ENCODE data around the gene OSBPL7. TPM values are rescaled to one million over a fixed set of nuclear protein-coding genes. Genes with fewer than 3 reads are reported as not detected.

OSBPL7 gene
- total RNA-seq, 1 experiment from 2014 or later: 20.5 TPM

GRCh38 chr17:47871048-47871447 is 49.5 kb upstream of the OSBPL7 start:
- H3K9me3 ChIP-seq (ENCODE audit: control insufficient read depth in 1 of 2, insufficient read depth in 1 of 2, low read depth in 1 of 2, low read length in 2 of 2): no peaks in the 10 kb centered on the region
- ChIA-PET RAD21 (ENCODE audit: low non-redundant PET in 1 of 2, low total read pairs in 2 of 2, uncharacterized antibody in 2 of 2, unreplicated experiment in 2 of 2) (no interaction called here), POLR2A (no interaction called here)

More at GRCh38 chr17:47871048-47871447, 49.5 kb upstream of the OSBPL7 start:
- no peak overlapping the region for H3K27ac ChIP-seq (ENCODE audit: low read depth, low read length)
- DNase-seq (ENCODE audit: low read depth, low spot score) (no peak), ATAC-seq (no peak)
- no peak overlapping the region for H3K4me3 ChIP-seq (replicated peaks in 1 of 2; ENCODE audit: low read depth in 1 of 2, low read length in 2 of 2)
- no peak overlapping the region for H3K9ac ChIP-seq (ENCODE audit: low read length)
- no peaks in the 10 kb centered on the region for H3K79me2 ChIP-seq (ENCODE audit: insufficient read depth, low read length)
- H3K9me2 ChIP-seq (ENCODE audit: insufficient read depth): no peaks in the 10 kb centered on the region
- no peak for TF ChIP-seq EGR1 (IDR thresholded peaks at IDR 0.05; ENCODE audit: low read depth)
- TF ChIP-seq ZBTB33 (IDR thresholded peaks at IDR 0.05; ENCODE audit: extremely low read depth, insufficient replicate concordance, low read length): no peak
- no peak for TF ChIP-seq FOSL1 (IDR thresholded peaks at IDR 0.05; ENCODE audit: low read depth)
- no peak for TF ChIP-seq CTCF (IDR thresholded peaks at IDR 0.05 in 2 of 3, conservative IDR thresholded peaks at IDR 0.05 in 1 of 3; ENCODE audit: borderline replicate concordance in 1 of 3, insufficient read depth in 1 of 3, low read depth in 2 of 3, low read length in 2 of 3)
- TF ChIP-seq ATF3 (IDR thresholded peaks at IDR 0.05): no peak
- no peak for TF ChIP-seq ELF1 (IDR thresholded peaks at IDR 0.05; ENCODE audit: borderline replicate concordance, low read depth)
- no peak for TF ChIP-seq SP1 (IDR thresholded peaks at IDR 0.05; ENCODE audit: low read depth)
- no peak for TF ChIP-seq TCF7L2 (IDR thresholded peaks at IDR 0.05; ENCODE audit: borderline replicate concordance, extremely low read depth, insufficient read depth, insufficient read length)
- TF ChIP-seq CEBPB (IDR thresholded peaks at IDR 0.05; ENCODE audit: low read depth): no peak
- TF ChIP-seq POLR2A (IDR thresholded peaks at IDR 0.05; ENCODE audit: borderline replicate concordance, extremely low read depth, insufficient read depth, insufficient read length): no peak
- TF ChIP-seq SIN3A (IDR thresholded peaks at IDR 0.05; ENCODE audit: low read depth): no peak
- TF ChIP-seq REST (IDR thresholded peaks at IDR 0.05; ENCODE audit: low read depth): no peak
- TF ChIP-seq JUND (IDR thresholded peaks at IDR 0.05): no peak
- TF ChIP-seq EZH2 (IDR thresholded peaks at IDR 0.05): no peak
- TF ChIP-seq ZFX (IDR thresholded peaks at IDR 0.05): no peak
- no peak for TF ChIP-seq YY1 (IDR thresholded peaks at IDR 0.05; ENCODE audit: extremely low read depth, insufficient replicate concordance, low read depth, low read length)
- no peak for TF ChIP-seq SRF (IDR thresholded peaks at IDR 0.05; ENCODE audit: low read depth)
- no peak for TF ChIP-seq RAD21 (IDR thresholded peaks at IDR 0.05; ENCODE audit: low read depth)
- intact Hi-C loops (cut with micrococcal nuclease): no loop called here
- peaks cover 7% of the 10 kb centered on the region; the same call in 1 of the 2 replicates for H3K27me3 ChIP-seq (ENCODE audit: insufficient read depth, low read length)
- H3K4me1 ChIP-seq (ENCODE audit: control insufficient read depth in 1 of 2, insufficient read depth in 2 of 2, low read length in 2 of 2): peaks cover 6 to 21% of the 10 kb centered on the region in 2 experiments; a peak in 3 of 4 replicates
- H4K20me1 ChIP-seq (ENCODE audit: insufficient read depth): no peaks in the 10 kb centered on the region
- H2AFZ ChIP-seq (ENCODE audit: low read depth, low read length, poor library complexity, severe bottlenecking): no peak overlapping the region
- CTCF ChIA-PET: no interaction called here
- no peaks in the 10 kb centered on the region for H3K36me3 ChIP-seq (ENCODE audit: control insufficient read depth in 1 of 2, insufficient read depth in 2 of 2, low read length in 2 of 2)
- BruUV-seq (replicated peaks): no TSS peak
- no peak overlapping the region for H3K4me2 ChIP-seq (ENCODE audit: low read length)

All from HCT116 (cell line).